Hematopoietic multipotent progenitor cell treated with erythropoietin and hydrocortisone succinate and interleukin-3 and kit ligand, for 17 days (in vitro differentiated cells): Measurements from ENCODE around the gene SMYD2.
A peak's percentile ranks its signal among the peaks of the same experiment; 100 is the strongest.

Experiments used
- DNase-seq: peaks from one replicate; pipeline ENCODE4 v3.0.0-alpha.2; 2015; ENCODE audit warnings: low spot score

SMYD2 gene, protein sequence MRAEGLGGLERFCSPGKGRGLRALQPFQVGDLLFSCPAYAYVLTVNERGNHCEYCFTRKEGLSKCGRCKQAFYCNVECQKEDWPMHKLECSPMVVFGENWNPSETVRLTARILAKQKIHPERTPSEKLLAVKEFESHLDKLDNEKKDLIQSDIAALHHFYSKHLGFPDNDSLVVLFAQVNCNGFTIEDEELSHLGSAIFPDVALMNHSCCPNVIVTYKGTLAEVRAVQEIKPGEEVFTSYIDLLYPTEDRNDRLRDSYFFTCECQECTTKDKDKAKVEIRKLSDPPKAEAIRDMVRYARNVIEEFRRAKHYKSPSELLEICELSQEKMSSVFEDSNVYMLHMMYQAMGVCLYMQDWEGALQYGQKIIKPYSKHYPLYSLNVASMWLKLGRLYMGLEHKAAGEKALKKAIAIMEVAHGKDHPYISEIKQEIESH

DNA sequence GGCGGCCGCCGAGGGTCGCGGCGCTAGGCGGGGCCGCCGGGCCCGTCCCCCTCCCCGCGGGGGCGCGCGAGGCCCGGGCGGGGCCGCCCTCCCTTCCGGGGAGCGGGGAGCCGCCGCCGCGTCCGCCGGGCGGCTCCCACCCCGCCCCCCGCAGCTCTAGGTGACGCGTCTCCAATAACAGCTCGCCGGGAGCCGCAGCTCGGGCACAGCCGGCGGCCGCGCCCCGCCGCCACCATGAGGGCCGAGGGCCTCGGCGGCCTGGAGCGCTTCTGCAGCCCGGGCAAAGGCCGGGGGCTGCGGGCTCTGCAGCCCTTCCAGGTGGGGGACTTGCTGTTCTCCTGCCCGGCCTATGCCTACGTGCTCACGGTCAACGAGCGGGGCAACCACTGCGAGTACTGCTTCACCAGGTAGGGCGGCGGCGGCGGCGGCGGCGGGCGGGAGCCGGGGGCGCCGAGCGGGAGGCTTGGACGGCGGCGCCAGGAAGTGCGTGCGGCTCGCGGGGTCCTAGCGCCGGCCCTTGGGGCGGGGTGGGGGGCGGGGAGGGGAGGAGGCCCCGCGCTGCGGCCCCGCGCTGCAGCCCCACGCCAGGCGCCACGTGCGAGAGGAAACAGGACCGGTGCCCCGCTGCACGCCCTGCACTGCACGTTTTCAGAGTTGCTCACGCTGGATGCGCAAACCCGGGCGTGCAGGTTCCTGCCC is at the start of gene SMYD2:
Gene SMYD2, plus strand, starts transcription at position 139 of the 699 bp plus-strand sequence. Its CDS starts 96 bp downstream, at position 235.
- DNase-seq, result peak; percentile 10

DNA sequence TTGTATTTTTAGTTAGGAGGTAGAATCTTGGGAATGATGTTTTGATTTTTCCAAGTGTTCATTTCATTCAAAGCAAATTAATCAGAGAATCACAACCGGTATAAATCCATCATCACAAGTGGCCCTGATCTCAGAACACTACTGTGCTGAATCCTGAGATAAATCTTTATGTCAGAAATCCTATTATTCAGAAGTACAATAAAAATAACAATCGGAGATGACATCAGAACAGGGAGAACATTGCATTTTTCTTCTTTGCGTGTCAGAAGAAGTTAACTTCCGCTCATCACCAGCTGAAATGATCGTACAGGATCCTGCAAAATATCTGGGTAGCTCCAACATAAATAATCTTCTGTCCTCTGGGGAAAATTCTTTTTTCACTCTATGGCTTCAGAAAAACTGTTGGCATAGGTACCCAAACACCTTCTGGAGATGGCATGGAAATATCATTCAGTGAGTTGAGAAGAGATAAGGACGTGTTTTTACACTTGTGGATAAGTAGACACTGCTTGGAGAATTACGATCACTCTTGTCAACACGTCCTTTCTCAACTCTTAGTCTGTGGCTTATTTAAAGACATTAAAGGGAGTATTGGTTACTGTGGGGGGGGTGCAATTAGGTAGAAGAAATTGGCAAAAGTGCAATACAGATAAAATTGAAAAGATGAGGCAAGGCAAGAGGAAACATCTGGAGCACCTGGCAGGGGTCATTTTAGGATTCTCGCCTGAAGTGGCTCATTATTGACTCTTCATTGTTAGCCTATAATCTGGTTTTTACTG is 46.9 kb upstream of the SMYD2 start:
- no peak for DNase-seq

DNA sequence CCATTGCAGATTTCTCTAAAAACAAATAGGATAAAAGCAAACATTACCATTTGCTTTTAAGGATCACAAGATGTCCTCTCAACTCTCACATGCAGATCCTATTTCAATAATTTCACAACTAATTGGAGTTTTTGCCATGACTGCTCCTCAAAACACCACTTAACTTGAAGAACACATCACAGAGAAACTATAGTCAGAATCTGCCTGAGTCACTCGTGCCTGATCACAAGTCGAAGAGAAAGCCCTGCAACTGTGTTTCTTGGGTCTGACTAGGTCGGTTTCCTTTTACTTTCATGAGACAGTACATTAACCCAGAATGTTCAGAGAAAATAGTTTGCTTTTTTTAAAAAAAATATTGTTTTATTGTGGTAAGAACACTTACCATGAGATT is 46.3 kb upstream of the SMYD2 start:
- no peak for DNase-seq

DNA sequence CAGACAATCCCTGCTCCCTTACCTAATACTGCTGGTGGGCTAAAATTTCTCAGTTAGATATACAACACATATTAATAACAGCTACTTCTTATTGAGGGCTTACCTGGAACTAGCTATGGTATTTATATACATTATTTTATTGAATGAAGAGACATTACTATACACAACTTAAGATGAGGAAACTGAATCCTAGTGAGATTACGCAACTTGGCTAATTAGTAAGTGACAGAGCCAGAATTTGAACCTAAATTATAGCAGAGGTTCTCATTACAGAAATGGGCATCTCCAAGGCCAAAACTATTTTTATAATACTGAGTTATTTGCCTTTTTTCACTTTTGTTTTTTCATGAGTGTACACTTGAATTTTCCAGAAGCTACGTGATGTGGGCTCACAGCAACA is 44.5 kb upstream of the SMYD2 start:
- DNase-seq, result no peak

DNA sequence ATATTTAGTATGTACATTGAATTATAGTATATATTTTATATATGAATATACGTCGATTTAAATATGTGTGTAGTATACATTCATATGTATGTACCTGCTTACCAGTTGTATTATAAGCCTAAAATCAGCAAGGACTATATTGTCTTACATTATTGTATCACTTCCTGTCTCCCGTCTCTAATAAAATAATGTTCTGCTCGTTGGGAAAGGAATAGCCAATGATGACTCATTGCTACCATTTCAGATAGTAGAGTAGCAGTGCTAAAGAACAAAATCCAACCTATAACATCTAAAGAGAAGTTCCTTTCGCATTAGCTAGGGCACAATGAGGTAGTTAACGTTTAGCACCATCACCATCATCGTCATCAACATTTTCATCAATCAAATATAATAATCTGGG is 39.9 kb upstream of the SMYD2 start:
- no peak for DNase-seq

DNA sequence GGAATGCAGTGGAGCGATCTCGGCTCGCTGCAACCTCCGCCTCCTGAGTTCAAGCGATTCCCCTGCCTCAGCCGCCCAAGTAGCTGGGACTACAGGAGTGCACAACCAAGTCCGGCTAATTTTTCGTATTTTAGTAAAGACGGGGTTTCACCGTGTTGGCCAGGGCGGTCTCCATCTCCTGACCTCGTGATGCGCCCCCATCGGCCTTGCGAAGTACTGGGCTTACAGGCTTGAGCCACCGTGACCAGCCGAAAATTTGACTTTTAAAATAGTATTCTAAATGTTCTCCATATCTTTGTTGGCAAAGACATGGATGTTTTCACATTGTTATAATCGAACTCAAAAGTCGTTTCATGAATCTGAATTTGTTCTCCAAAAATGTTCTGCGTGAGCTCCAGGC is 36.7 kb upstream of the SMYD2 start:
- no peak for DNase-seq

DNA sequence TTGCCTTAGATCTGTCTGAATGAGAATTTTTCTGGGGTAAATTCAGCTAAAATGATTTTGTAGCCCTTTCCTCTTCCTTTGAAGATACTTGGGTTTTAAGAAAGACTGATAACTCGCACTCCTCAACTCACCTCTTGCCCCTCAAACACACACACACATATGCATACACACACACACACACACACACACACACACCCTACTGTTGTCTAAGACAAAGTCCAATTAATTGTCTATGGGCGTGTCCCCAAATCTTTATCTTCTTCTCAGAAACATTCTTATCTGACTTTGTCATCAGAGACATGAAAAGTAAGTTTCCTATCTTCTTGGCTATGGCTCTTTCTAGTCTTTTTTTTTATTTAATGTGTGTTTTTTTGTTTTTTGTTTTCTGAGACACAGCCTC is 36.1 kb upstream of the SMYD2 start:
- DNase-seq, result no peak

DNA sequence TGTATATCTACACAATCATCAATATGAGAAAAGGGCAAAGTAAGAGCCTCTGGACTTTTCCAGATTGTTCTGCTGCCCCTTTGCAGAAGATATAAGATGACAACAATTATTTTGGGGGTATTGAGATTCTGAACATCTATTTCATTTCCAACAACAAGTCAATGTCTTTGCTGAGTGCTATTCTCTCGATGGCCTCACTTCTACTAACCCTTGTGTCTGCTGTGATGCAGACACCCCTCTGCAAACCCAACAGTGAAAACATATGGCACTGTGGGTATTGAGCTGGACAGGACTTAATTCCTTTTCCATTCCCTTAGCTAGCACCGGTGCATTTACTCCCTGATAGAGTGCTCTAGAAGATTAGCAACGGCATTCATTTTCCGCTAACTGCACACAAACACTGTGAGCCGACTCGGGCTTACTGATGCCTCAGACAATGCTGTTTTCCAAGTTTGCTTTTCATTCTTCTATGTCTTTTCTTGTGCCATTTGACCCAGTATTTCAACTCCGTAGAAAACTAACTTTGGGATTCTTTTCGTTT is 33.4 kb upstream of the SMYD2 start:
- no peak for DNase-seq

DNA sequence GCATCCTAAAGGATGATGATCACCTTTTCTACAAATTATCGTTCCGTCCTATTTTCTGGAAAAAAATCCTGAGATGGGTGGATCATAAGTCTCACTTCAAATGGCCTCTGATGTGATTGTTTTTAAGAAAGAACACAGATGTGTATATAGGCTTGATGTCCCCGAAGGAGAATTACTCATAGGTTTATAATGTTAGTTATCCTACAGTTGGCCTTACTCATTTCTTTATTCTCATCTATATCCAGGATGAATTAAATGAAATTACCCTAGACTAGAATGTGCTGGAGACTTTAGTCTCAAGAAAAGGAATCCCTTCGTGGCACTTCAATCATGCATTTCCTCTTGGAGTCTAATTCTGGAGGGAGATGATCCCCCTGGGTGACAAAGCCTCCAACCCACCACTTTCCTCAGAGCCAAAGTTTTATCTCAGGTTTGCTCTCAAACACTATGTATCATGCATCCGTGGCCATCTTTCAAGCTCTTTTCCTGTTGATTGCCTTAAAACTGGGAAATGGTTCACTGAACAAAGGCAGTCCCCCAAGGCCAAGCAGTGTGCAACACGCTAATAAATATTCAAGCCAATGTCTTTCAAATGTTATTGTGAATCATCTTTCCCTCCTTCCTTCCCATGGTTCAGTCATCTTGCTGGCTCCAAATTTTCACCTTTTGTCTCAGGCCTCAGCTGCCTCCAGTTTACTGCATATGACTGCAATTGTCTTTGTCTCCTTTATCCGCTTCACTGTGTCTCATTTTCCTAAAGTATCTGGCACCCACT is 32.5 kb upstream of the SMYD2 start:
- no peak for DNase-seq

DNA sequence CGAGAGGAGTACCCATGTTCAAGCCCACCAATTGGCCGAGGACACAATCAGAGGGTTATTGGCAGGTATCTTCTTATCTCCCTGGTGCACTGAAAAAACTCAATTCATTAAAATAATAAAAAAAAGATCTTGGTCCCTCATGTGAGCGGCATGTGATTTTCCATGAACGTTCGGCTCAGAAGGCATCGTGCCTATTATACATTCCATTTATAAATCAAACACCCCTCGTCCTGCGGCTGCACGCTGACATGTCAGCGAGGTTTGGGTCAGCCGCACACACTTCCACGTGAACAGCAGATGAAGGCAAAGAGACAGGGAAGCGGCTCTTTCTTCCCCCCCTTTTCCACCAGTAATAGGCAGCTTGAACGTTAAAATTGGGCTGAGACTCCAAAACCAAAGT is 31.3 kb upstream of the SMYD2 start:
- DNase-seq, result no peak

DNA sequence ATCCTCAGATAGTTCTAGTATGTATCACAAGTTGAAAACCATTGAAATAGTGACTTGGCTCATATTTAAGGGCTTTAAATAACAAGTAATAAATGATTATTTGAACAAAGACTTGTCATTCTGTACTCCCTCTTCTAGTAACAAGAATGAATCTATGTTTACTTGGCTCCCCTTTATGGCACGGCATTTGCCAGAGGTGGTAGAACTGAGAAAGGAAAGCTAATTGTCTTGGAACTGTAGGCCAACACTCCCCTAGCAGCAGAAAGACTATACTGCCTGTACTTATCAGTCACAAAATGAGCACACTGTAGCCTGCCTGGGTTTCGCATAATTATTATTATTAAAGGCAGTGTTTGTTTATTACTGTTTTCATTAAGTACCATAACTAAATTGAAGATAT is 29.6 kb upstream of the SMYD2 start:
- DNase-seq, result no peak

DNA sequence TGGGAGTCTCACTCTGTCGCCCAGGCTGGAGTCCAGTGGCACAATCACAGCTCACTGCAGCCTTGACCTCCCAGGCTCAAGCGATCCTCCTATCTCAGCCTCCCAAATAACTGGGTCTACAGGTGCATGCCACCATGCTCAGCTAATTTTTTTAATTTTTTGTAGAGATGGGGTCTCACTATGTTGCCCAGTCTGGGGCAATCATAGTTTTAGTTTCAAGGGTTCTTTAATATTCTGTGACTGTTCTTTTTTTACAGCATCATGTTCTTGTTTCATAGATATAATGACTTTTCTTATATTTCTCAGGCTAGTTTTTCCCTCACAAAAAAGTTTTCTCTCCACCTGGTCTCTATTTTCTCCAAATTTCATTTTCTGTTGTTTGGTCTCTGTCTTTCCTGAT is 25.4 kb upstream of the SMYD2 start:
- no peak for DNase-seq

DNA sequence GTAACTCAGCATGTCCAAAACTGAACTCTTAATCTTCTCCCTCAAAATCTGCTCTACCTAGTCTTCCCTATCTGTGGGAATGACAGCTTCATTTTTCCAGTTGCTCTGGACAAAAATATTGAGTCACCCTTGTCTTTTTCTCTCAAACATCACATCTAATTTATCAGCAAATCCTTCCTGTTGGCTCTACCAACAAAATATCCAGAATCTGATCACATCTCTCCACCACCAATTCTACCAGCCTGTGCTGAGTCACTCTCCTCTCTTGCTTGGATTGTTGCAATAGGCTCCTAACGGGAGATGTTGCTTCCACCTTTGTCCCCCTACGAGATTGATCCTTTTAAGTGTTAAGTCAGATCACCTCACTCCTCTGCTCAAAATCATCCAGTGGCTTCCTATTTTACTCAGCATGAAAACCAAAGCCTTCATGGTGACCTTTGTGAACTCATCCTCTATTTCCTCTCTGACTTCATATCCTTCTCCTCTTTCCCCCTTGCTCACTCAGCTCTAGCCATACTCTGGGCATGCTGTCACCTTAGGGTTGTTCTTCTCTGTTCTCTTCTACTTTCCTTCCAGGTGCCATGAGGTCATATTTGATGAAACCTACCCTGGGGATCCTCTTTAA is 21.5 kb upstream of the SMYD2 start:
- DNase-seq, result no peak

DNA sequence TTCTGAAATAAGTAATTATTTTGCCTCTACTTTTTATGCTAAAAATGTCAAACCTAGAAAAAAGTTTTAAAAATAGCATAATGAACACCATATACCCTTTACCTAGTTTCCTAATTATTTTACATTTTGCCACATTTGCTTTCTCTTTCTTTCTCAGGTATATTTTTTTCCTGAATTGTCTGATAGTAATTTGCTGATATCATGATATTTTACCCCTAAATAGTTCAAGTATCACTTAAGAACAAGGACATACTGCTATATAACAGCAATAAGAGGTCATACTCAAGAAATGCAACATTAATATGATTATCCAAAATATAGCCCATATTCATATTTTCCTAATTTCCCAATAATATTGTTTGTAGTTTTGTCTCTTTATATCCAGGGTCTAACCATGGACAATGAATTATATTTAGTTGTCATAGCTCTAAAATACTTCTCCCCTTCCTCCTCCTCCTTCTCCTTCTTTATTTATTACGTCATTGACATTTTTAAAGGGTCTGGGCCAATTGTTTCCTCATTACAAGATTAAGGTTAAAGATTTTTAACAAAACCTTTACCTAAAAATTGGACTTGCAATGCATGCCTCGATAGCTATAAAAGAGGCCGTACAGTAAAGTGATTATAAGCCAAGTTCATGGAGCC is 20.3 kb upstream of the SMYD2 start:
- no peak for DNase-seq

DNA sequence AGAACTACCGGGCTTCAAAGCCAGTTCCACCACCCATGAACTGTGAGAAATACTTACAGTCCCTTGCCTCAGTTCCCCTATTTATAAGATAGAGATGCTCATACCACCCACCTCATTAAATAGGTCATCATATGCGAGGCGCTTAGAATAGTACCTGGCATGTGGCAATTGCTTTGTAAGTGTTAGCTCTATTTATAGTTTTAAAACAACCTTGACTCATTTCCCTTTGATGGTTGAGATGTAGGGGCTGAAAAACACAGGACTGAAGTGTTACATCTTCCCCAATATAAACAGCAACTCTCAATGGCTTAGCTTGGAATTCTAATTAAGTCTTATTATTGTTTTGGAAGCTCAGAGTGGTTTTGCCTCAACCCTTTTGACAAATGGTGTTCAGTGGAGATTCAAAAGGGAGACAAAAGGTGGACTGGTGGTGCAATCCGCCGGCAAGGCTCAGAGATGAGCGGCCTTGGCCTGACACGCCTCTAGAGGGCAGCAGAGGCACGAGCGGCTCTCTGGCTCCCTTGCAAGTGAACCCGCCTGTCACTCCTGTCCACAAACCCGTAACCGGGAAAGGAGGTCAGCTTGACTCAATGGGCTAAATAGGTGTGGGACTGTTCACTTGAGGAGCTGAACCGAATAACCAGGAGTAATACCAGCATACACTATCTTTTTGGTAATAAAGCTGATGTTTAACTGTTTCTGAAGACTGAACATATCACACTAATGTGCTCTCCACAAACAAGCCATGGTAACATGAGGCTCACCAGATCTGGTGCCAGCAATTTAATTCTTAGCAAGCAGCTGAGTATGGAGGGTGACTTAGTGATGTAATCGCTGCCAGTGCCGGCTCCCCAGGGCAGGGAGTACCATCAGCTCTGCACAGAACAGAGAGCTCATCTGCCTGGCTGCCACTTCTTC is 19.5 kb upstream of the SMYD2 start:
- DNase-seq, result peak; percentile 56

DNA sequence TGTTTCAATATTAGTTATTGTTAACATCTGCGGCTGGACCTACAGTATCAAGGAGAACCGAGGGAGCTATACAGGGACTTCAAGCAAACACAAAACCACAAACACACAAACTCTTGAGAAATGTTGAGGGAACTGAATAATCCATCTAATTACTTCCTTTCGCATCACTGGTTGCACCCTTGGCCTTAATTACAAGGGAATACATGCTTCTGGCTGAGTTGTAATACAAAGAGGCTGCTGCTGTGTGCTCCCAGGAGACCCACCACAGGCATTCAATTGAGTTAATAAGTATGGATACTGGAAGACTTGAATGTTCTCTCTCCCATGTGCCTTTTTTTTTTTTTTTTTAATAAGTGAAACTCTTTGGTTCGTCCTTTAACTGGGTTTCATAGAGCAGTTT is 16.8 kb upstream of the SMYD2 start:
- DNase-seq, result no peak

DNA sequence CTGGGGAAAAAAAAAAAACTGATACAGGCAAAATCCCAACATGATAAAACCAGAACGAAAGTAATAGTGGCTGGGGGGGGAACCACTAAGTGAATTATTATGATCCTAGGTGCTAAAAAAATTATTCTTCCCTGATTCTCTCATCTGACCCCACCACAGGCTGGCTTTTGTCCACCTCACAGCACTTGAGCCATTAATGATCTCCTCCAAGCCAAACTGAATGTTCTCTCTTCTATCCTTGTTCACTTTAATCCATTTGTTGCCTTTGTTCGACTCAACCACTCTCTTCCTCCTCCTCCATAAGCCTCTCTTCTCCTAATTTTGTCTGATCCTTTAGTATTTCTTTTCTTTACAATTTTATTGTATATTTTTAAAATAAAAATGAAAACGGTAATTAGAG is 16.0 kb upstream of the SMYD2 start:
- DNase-seq, result no peak

DNA sequence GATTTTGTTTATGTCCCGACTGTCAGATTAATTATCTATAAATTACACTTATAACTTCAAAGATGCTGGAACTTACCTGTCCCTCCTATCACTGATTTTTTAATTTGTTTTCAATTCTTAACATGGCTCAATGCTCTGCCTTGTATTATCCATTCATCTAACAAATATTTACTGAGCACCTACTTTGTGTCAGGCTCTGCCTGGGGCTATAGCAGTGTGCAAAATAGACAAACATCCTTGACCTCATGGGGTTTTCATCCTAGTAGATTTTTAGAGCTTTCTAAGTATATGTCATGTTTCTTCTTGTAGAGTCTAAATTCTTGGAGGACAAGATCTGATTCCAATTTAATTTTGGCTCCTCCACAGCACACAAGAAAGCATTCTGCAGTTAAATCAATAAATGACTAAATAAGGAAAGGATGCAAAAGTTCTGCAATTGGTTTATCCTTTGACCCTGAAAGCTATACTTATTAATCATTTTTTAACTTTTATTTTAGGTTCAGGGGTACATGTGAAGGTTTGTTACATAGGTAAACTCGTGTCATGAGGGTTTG is 10.8 kb upstream of the SMYD2 start:
- DNase-seq, result no peak

DNA sequence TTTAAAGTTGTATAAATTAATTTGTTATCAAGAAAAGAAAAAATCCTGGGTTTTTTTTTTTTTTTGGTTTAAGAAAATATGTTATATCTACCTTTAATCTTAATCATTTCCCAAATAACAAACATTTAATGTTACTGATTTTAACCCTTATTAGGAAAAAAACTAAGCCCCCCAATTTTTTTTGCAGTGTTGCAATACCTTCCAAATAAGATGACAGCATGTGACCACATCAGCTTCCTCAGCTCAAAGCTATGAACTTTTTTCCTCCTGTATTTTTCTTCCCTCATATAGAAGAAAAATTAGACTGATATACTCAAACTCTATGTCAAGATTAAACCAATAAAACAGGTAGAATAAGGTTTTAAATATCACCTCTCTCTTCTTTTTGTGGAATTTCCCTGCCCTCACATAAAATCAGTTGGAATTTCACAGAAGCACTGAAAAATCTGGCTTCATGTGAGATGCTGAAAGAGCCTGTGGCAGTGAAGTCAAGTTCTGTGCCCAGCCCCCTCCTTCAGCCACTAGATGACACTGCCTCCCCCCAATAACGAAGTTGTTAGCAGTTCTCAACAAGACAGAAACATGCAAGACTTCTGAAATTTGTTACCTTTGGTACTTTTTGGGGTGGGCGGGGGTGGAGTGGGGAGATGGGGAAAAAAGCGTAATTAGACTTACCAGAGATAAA is 9.6 kb upstream of the SMYD2 start:
- DNase-seq, result no peak
